ENCODE results near the gene ITSN2.

ITSN2 gene

DNA sequence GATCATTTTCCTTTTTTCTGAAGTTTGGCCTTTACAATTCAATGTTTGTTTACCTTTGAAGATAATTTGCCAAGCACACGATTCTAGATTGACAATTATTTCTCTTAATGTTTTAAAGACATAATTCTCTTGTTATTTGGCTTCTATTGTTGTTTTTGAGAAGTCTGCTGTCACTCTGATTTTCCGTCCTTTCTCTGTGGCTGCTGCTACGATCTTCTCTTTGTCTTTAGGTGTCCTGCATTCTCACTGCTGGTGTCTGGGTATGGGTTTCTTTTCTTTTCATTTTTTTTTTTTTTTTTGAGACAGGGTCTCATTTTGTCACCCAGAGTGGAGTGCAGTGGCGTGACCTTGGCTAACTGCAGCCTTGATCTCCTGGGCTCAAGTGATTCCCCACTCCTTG is 200.6 kb downstream of the ITSN2 start:
- DNase-seq (ENCODE audit: insufficient read length, low spot score) (no peak), FAIRE-seq (no peak)
- TF ChIP-seq, protein P1, sequence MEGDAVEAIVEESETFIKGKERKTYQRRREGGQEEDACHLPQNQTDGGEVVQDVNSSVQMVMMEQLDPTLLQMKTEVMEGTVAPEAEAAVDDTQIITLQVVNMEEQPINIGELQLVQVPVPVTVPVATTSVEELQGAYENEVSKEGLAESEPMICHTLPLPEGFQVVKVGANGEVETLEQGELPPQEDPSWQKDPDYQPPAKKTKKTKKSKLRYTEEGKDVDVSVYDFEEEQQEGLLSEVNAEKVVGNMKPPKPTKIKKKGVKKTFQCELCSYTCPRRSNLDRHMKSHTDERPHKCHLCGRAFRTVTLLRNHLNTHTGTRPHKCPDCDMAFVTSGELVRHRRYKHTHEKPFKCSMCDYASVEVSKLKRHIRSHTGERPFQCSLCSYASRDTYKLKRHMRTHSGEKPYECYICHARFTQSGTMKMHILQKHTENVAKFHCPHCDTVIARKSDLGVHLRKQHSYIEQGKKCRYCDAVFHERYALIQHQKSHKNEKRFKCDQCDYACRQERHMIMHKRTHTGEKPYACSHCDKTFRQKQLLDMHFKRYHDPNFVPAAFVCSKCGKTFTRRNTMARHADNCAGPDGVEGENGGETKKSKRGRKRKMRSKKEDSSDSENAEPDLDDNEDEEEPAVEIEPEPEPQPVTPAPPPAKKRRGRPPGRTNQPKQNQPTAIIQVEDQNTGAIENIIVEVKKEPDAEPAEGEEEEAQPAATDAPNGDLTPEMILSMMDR (IDR thresholded peaks at IDR 0.05; ENCODE audit: insufficient read depth, missing control alignments): no peak

DNA sequence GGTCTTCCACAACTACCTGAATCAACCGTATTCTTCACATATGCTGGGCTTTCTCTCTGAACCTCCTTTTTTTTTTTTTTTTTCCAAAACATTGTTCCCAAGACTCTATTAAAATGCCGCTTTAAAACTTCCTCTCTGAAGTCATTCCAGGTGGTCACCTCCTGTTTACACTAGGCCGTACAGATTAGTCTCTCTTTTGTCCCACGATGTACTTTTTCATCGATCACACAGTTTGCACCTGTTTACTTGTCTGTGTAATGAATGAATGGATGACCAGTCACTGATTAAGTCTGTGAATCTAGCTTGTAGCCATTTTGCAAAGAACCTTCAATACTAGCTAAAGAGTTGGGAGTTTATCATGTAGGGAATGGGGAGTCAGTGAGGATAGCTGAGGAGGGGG is 202.2 kb downstream of the ITSN2 start:
- TF ChIP-seq, protein P1 (IDR thresholded peaks at IDR 0.05; ENCODE audit: insufficient read depth, missing control alignments): no peak
- FAIRE-seq (no peak), DNase-seq (ENCODE audit: insufficient read length, low spot score) (no peak)

GRCh38 chr2:24153478-24153877 is 206.9 kb downstream of the ITSN2 start:
- TF ChIP-seq, protein P1 (IDR thresholded peaks at IDR 0.05; ENCODE audit: insufficient read depth, missing control alignments): no peak
- DNase-seq (ENCODE audit: insufficient read length, low spot score): no peak
- FAIRE-seq: no peak

Data from D721Med (cell line).